A549 (cell line): Measurements from ENCODE around the gene AUTS2. TPM values are rescaled to one million over a fixed set of nuclear protein-coding genes. Genes with fewer than 3 reads are reported as not detected.

Experiments
- ATAC-seq, 2 experiments: fragments of 200-7000 bp in 1 of 2; fragments of >200 bp in 1 of 2; cut with Nextera tagmentation in 1 of 2; cut with Tn5 transposase in 1 of 2; 3 replicates each; pipeline versions ENCODE4 v1.8.0 to v1.9.1; 2018 to 2020; ENCODE audit warnings: mild to moderate bottlenecking in 1 of 2, moderate library complexity in 1 of 2
- CTCF ChIA-PET: fragments of 300-600 bp; sonication (Branson Sonifier 250); formaldehyde crosslinking; extraction: SDS; loops from one replicate; lab custom pipeline; 2021; ENCODE audit warnings: antibody characterized with exemption, inconsistent platforms; lab: Yijun Ruan, JAX
- POLR2A ChIA-PET: fragments of 350-600 bp; formaldehyde crosslinking; extraction: SDS; loops from one replicate; lab custom pipeline; 2021; ENCODE audit warnings: antibody characterized with exemption, inconsistent platforms; lab: Yijun Ruan, JAX
- DNase-seq, 2 experiments: peaks; one replicate each; pipeline versions ENCODE4 v3.0.0 to v3.0.0-alpha.2; 2011 to 2016; ENCODE audit warnings: low read depth in 1 of 2, low spot score in 1 of 2
- FAIRE-seq: peaks from 2 replicates; lab custom pipeline; 2011; peaks lifted over from hg19 to GRCh38; lab: Jason Lieb, UNC
- H3K27ac ChIP-seq, 2 experiments: fragments of >200 bp; sonication (Bioruptor Twin); formaldehyde crosslinking; 3 replicates each; pipeline ENCODE4 v1.5.1; 2016 to 2017
- H3K4me1 ChIP-seq: fragments of >200 bp; sonication (Bioruptor Twin); formaldehyde crosslinking; 3 replicates; pipeline ENCODE4 v1.6.1; 2016
- H3K4me2 ChIP-seq: fragments of >200 bp; sonication (Bioruptor Twin); formaldehyde crosslinking; 3 replicates; pipeline ENCODE4 v1.6.1; 2016
- H3K4me3 ChIP-seq: fragments of >200 bp; sonication (Bioruptor Twin); formaldehyde crosslinking; 3 replicates; pipeline ENCODE4 v1.5.1; 2016
- H3K9me3 ChIP-seq: fragments of >200 bp; sonication (Bioruptor Twin); formaldehyde crosslinking; 3 replicates; pipeline ENCODE4 v1.6.1; 2016
- BCL3 ChIP-seq: fragments of >200 bp; sonication (Bioruptor Twin); formaldehyde crosslinking; IDR thresholded peaks from 3 replicates; pipeline ENCODE4 v1.6.1; 2016
- CEBPB ChIP-seq, 2 experiments: fragments of >200 bp in 1 of 2; sonication (Bioruptor Twin) in 1 of 2; formaldehyde crosslinking in 1 of 2; IDR thresholded peaks; 2 replicates each; pipeline ENCODE4 v1.6.1; 2012 to 2016
- EHF ChIP-seq: fragments of 250-450 bp; sonication (Bioruptor Pico); IDR thresholded peaks from 2 replicates; pipeline ENCODE4 v1.5.0; 2020; ENCODE audit warnings: mild to moderate bottlenecking
- ESRRA ChIP-seq: fragments of 150-350 bp; IDR thresholded peaks from 2 replicates; pipeline ENCODE4 v1.6.1; 2014; ENCODE audit warnings: mild to moderate bottlenecking, low read length, borderline replicate concordance
- FOSB ChIP-seq: fragments of 250-450 bp; sonication (Bioruptor Pico); IDR thresholded peaks from 2 replicates; pipeline ENCODE4 v1.5.0; 2020; ENCODE audit warnings: mild to moderate bottlenecking, moderate library complexity
- GATA3 ChIP-seq: IDR thresholded peaks from 2 replicates; pipeline ENCODE4 v1.6.1; 2012; ENCODE audit warnings: borderline replicate concordance
- HDAC2 ChIP-seq: fragments of 200-600 bp; sonication (generic); IDR thresholded peaks from 2 replicates; pipeline ENCODE4 v1.6.1; 2016
- HEYL ChIP-seq: fragments of 250-450 bp; sonication (Bioruptor Pico); IDR thresholded peaks from 2 replicates; pipeline ENCODE4 v1.8.0; 2021; ENCODE audit warnings: mild to moderate bottlenecking, moderate library complexity
- HMGXB4 ChIP-seq: fragments of 250-450 bp; sonication (Bioruptor Pico); IDR thresholded peaks from 2 replicates; pipeline ENCODE4 v1.5.0; 2021; ENCODE audit warnings: mild to moderate bottlenecking, moderate library complexity, borderline replicate concordance
- HOXA7 ChIP-seq: fragments of 250-450 bp; sonication (Bioruptor Pico); IDR thresholded peaks from 2 replicates; pipeline ENCODE4 v1.5.0; 2020; ENCODE audit warnings: mild to moderate bottlenecking, moderate library complexity
- HOXB5 ChIP-seq: fragments of 250-450 bp; sonication (Bioruptor Pico); IDR thresholded peaks from 2 replicates; pipeline ENCODE4 v1.5.0; 2020; ENCODE audit warnings: mild to moderate bottlenecking, moderate library complexity
- JUNB ChIP-seq: fragments of >200 bp; sonication (Bioruptor Twin); formaldehyde crosslinking; IDR thresholded peaks from 2 replicates; pipeline ENCODE4 v1.6.1; 2016
- KDM1A ChIP-seq: fragments of 200-600 bp; sonication (generic); IDR thresholded peaks from 2 replicates; pipeline ENCODE4 v1.6.1; 2016; ENCODE audit warnings: low read depth, mild to moderate bottlenecking
- KDM5A ChIP-seq: fragments of 200-600 bp; sonication (generic); IDR thresholded peaks from 2 replicates; pipeline ENCODE4 v1.6.1; 2016; ENCODE audit warnings: antibody characterized with exemption, mild to moderate bottlenecking
- MAZ ChIP-seq: fragments of 150-350 bp; IDR thresholded peaks from 2 replicates; pipeline ENCODE4 v1.6.1; 2014; ENCODE audit warnings: antibody characterized with exemption, low read depth, low read length, borderline replicate concordance
- NPAS2 ChIP-seq: fragments of 250-450 bp; sonication (Bioruptor Pico); IDR thresholded peaks from 2 replicates; pipeline ENCODE4 v1.8.0; 2022; ENCODE audit warnings: mild to moderate bottlenecking, moderate library complexity, borderline replicate concordance
- NR3C1 ChIP-seq: fragments of >200 bp; sonication (Bioruptor Twin); formaldehyde crosslinking; IDR thresholded peaks from 3 replicates; pipeline ENCODE4 v1.6.1; 2017
- PHF8 ChIP-seq: fragments of 200-600 bp; sonication (generic); IDR thresholded peaks from 2 replicates; pipeline ENCODE4 v1.6.1; 2016; ENCODE audit warnings: low read depth, mild to moderate bottlenecking, antibody characterized with exemption, moderate library complexity, borderline replicate concordance
- POLR2A ChIP-seq: IDR thresholded peaks from 2 replicates; pipeline ENCODE4 v1.6.1; 2012; ENCODE audit warnings: mild to moderate bottlenecking, low read length
- RARB ChIP-seq: fragments of 250-450 bp; sonication (Bioruptor Pico); IDR thresholded peaks from 2 replicates; pipeline ENCODE4 v1.8.0; 2021; ENCODE audit warnings: mild to moderate bottlenecking, moderate library complexity
- RNF2 ChIP-seq: fragments of 200-600 bp; sonication (generic); IDR thresholded peaks from 2 replicates; pipeline ENCODE4 v1.6.1; 2016; ENCODE audit warnings: low read depth, mild to moderate bottlenecking, antibody characterized with exemption, moderate library complexity, borderline replicate concordance
- USF2 ChIP-seq: fragments of 450-650 bp; IDR thresholded peaks from 2 replicates; pipeline ENCODE4 v1.6.1; 2014; ENCODE audit warnings: antibody characterized with exemption
- ZFP36 ChIP-seq: fragments of 450-650 bp; IDR thresholded peaks from 2 replicates; pipeline ENCODE4 v1.6.1; 2014; ENCODE audit warnings: borderline replicate concordance; ENCODE audit not compliant: partially characterized antibody
- ZSCAN20 ChIP-seq: fragments of 250-450 bp; sonication (Bioruptor Pico); IDR thresholded peaks from 2 replicates; pipeline ENCODE4 v1.8.0; 2022; ENCODE audit warnings: mild to moderate bottlenecking, moderate library complexity
- WGBS: methylation state at CpG from one replicate; pipeline ENCODE4 v1.1.6; 2017; ENCODE audit errors: missing lambda C conversion rate; 5-methylcytosine and 5-hydroxymethylcytosine counted together
- polyA plus RNA-seq, 4 experiments: library from polyadenylated mRNA; depleted of rRNA in 3 of 4; stranded (reverse); fragments of >200 nt; fragmentation: RNase III in 1 of 4; extraction: RNeasy Plus Mini Kit Qiagen cat#74134 plus additional on column Dnase treatment in 1 of 4; gene quantifications; 2 replicates in 3 of 4; 3 replicates in 1 of 4; pipeline ENCODE4 v1.2.3, GENCODE V29; 2011 to 2017

The AUTS2 gene
- polyA plus RNA-seq, 2 of the 4 experiments (the other 2 are of a cell fraction): 1.6 to 3.6 TPM

- ChIA-PET POLR2A (no interaction called here), CTCF (no interaction called here)
- FAIRE-seq: no peak
- ATAC-seq: no peak
- no peak for DNase-seq
- WGBS: 13% methylated on average over 2 of the region's 2 CpGs
- no peaks in the 10 kb centered on the region for H3K4me1 ChIP-seq
- no peak overlapping the region for H3K4me2 ChIP-seq
- no peak overlapping the region for H3K27ac ChIP-seq
- TF ChIP-seq KDM1A (no peak), JUNB (no peak), NPAS2 (CRISPR knock-in tag) (no peak), GATA3 (no peak), ESRRA (no peak), ZFP36 (no peak), FOSB (CRISPR knock-in tag) (no peak), POLR2A (no peak), ZSCAN20 (no peak), MAZ (no peak), EHF (no peak), CEBPB (IDR thresholded peaks at IDR 0.05) (no peak), HMGXB4 (CRISPR knock-in tag) (no peak), USF2 (no peak), HOXA7 (CRISPR knock-in tag) (no peak), PHF8 (no peak), RNF2 (no peak), HDAC2 (no peak), HEYL (CRISPR knock-in tag) (no peak), BCL3 (no peak)
- no peak overlapping the region for H3K4me3 ChIP-seq
- H3K9me3 ChIP-seq: no peaks in the 10 kb centered on the region
Measured at GRCh38 chr7:70665997-70666396, 1067.7 kb downstream of the AUTS2 start.

GRCh38 chr7:70667406-70667805 lies 1069.1 kb downstream of the AUTS2 start:
- ATAC-seq: no peak
- POLR2A ChIA-PET: no interaction called here
- Histone ChIP-seq H3K4me2 (no peak overlapping the region), H3K9me3 (no peaks in the 10 kb centered on the region), H3K27ac (no peak overlapping the region), H3K4me3 (no peak overlapping the region), H3K4me1 (no peaks in the 10 kb centered on the region)
- TF ChIP-seq NR3C1: no peak
- TF ChIP-seq KDM5A: no peak
- TF ChIP-seq HOXB5: no peak
- TF ChIP-seq HEYL (CRISPR knock-in tag): no peak
- TF ChIP-seq BCL3: no peak
- no peak for TF ChIP-seq RARB (CRISPR knock-in tag)
- no peak for TF ChIP-seq MAZ
- no peak for TF ChIP-seq GATA3
- FAIRE-seq: no peak
- CTCF ChIA-PET: interaction anchor here (1.5 kb wide), 1 partner anchor 32 kb away, joined by 5 read pairs; no protein-coding TSS in a partner anchor
- DNase-seq: no peak
- whole genome bisulfite sequencing: 52% methylated on average over 2 of the region's 2 CpGs
